GM23338 (cell line): ENCODE data around the gene AARS2.

ENCODE experiments used
- CREB1 ChIP-seq: fragments of 250-450 bp; sonication (Bioruptor Pico); IDR thresholded peaks from 2 replicates; pipeline ENCODE4 v1.5.0; 2020; ENCODE audit warnings: low read depth, mild to moderate bottlenecking, moderate library complexity
- EZH2 ChIP-seq: fragments of 200-600 bp; sonication (generic); IDR thresholded peaks from one replicate; pipeline ENCODE4 v1.8.0; 2017; ENCODE audit warnings: antibody characterized with exemption, mild to moderate bottlenecking, low read depth; ENCODE audit not compliant: unreplicated experiment
- EZH2phosphoT487 ChIP-seq: fragments of 200-600 bp; sonication (generic); IDR thresholded peaks from one replicate; pipeline ENCODE4 v1.8.1; 2018; ENCODE audit warnings: antibody characterized with exemption; ENCODE audit not compliant: unreplicated experiment
- JUNB ChIP-seq: IDR thresholded peaks from one replicate; pipeline ENCODE4 v1.6.1; 2016; ENCODE audit warnings: antibody characterized with exemption; ENCODE audit not compliant: unreplicated experiment
- POLR2AphosphoS5 ChIP-seq: IDR thresholded peaks from 2 replicates; pipeline ENCODE4 v1.6.1; 2016; ENCODE audit warnings: antibody characterized with exemption, low read depth
- ZNF114 ChIP-seq: fragments of 250-450 bp; sonication (Bioruptor Pico); IDR thresholded peaks from 2 replicates; pipeline ENCODE4 v1.5.0; 2020; ENCODE audit warnings: mild to moderate bottlenecking, moderate library complexity
- ZNF331 ChIP-seq: fragments of 250-450 bp; sonication (Bioruptor Pico); IDR thresholded peaks from 2 replicates; pipeline ENCODE4 v1.5.0; 2020; ENCODE audit warnings: low read depth, mild to moderate bottlenecking, moderate library complexity
- TF ChIP-seq, protein P1 (sequence below), 2 experiments: fragments of 200-600 bp in 1 of 2; sonication (generic) in 1 of 2; conservative IDR thresholded peaks; 2 replicates each; pipeline versions ENCODE4 v1.5.1 to v1.6.1; 2016 to 2017; ENCODE audit warnings: antibody characterized with exemption in 2 of 2, low read depth in 2 of 2, mild to moderate bottlenecking in 2 of 2, moderate library complexity in 1 of 2
- TF ChIP-seq, protein P2 (sequence below): IDR thresholded peaks from 2 replicates; pipeline ENCODE4 v1.6.1; 2016; ENCODE audit warnings: antibody characterized with exemption
- TF ChIP-seq, protein P3 (sequence below): IDR thresholded peaks from one replicate; pipeline ENCODE4 v1.6.1; 2018; ENCODE audit warnings: antibody characterized with exemption; ENCODE audit not compliant: unreplicated experiment

DNA sequence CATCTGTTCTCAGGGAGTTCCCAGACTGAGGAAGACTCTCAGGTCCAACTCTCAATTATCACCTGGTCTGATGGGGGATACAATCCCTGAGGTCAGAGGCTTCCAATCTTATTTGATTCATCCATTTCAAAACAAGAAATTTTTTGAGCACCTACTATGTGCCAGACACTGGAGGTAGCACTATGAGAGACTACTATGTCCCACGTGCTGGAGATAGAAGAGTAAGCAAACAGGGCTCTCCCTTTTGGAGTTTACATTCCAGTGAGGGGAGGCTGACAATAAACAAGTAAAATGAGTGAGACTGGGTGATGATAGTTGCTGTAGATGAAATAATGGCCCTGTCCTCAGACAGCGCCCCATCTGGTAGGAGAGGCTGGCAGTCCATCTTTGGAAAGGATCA is 26.4 kb downstream of the AARS2 start:
- TF ChIP-seq JUNB, result no peak
- TF ChIP-seq POLR2AphosphoS5, result no peak
- TF ChIP-seq, protein P1, sequence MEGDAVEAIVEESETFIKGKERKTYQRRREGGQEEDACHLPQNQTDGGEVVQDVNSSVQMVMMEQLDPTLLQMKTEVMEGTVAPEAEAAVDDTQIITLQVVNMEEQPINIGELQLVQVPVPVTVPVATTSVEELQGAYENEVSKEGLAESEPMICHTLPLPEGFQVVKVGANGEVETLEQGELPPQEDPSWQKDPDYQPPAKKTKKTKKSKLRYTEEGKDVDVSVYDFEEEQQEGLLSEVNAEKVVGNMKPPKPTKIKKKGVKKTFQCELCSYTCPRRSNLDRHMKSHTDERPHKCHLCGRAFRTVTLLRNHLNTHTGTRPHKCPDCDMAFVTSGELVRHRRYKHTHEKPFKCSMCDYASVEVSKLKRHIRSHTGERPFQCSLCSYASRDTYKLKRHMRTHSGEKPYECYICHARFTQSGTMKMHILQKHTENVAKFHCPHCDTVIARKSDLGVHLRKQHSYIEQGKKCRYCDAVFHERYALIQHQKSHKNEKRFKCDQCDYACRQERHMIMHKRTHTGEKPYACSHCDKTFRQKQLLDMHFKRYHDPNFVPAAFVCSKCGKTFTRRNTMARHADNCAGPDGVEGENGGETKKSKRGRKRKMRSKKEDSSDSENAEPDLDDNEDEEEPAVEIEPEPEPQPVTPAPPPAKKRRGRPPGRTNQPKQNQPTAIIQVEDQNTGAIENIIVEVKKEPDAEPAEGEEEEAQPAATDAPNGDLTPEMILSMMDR (conservative IDR thresholded peaks at IDR 0.05; ENCODE audit: low read depth in 2 of 2), result peak; percentile 29 to 30
- TF ChIP-seq EZH2phosphoT487, result no peak
- TF ChIP-seq EZH2, result no peak
- TF ChIP-seq ZNF114, result no peak
- TF ChIP-seq, protein P2, sequence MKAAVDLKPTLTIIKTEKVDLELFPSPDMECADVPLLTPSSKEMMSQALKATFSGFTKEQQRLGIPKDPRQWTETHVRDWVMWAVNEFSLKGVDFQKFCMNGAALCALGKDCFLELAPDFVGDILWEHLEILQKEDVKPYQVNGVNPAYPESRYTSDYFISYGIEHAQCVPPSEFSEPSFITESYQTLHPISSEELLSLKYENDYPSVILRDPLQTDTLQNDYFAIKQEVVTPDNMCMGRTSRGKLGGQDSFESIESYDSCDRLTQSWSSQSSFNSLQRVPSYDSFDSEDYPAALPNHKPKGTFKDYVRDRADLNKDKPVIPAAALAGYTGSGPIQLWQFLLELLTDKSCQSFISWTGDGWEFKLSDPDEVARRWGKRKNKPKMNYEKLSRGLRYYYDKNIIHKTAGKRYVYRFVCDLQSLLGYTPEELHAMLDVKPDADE, result no peak
- TF ChIP-seq, protein P3, sequence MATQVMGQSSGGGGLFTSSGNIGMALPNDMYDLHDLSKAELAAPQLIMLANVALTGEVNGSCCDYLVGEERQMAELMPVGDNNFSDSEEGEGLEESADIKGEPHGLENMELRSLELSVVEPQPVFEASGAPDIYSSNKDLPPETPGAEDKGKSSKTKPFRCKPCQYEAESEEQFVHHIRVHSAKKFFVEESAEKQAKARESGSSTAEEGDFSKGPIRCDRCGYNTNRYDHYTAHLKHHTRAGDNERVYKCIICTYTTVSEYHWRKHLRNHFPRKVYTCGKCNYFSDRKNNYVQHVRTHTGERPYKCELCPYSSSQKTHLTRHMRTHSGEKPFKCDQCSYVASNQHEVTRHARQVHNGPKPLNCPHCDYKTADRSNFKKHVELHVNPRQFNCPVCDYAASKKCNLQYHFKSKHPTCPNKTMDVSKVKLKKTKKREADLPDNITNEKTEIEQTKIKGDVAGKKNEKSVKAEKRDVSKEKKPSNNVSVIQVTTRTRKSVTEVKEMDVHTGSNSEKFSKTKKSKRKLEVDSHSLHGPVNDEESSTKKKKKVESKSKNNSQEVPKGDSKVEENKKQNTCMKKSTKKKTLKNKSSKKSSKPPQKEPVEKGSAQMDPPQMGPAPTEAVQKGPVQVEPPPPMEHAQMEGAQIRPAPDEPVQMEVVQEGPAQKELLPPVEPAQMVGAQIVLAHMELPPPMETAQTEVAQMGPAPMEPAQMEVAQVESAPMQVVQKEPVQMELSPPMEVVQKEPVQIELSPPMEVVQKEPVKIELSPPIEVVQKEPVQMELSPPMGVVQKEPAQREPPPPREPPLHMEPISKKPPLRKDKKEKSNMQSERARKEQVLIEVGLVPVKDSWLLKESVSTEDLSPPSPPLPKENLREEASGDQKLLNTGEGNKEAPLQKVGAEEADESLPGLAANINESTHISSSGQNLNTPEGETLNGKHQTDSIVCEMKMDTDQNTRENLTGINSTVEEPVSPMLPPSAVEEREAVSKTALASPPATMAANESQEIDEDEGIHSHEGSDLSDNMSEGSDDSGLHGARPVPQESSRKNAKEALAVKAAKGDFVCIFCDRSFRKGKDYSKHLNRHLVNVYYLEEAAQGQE, result no peak
- TF ChIP-seq CREB1 (CRISPR knock-in tag), result no peak
- TF ChIP-seq ZNF331 (CRISPR knock-in tag), result no peak
